HL-60 (cell line): ENCODE results near the gene IFFO2.

Experiments used
- CTCF ChIP-seq: IDR thresholded peaks from one replicate; pipeline ENCODE4 v1.5.1; 2011; ENCODE audit warnings: low read length, control low read depth, inconsistent platforms; ENCODE audit not compliant: insufficient read depth
- POLR2AphosphoS5 ChIP-seq: IDR thresholded peaks from 2 replicates; pipeline ENCODE4 v1.6.1; 2012; ENCODE audit warnings: low read depth
- REST ChIP-seq: IDR thresholded peaks from 2 replicates; pipeline ENCODE4 v1.6.1; 2012; ENCODE audit warnings: low read depth; ENCODE audit not compliant: insufficient replicate concordance

GRCh38 chr1:18856435-18856834 is 100.0 kb downstream of the IFFO2 start:
- TF ChIP-seq CTCF (no peak), POLR2AphosphoS5 (no peak), REST (no peak)
